ENCODE measurements around the gene HSFX3. TPM values are rescaled to one million over a fixed set of nuclear protein-coding genes. Genes with fewer than 3 reads are reported as not detected.

HSFX3 gene
- total and polyA plus RNA-seq, 12 donors: 0.12 to 0.31 (median 0.21) TPM; not detected in 9

GRCh38 chrX:149516604-149517003, 33.1 kb downstream of the HSFX3 start:
- 37 to 39% methylated on average over 2 of the region's 2 CpGs for WGBS, 2 donors
- no peaks in the 10 kb centered on the region for H3K27me3 ChIP-seq
- intact Hi-C loops (cut with DNase I): no loop called here

GRCh38 chrX:149515954-149516602, 33.6 kb downstream of the HSFX3 start:
- ATAC-seq (peak in 6 of 8 donors; percentile 18 to 58 (median 48)), DNase-seq (no peak)
- intact Hi-C loops (cut with DNase I): no loop called here
- TF ChIP-seq CTCF (IDR thresholded peaks at IDR 0.05): no peak
- no peaks in the 10 kb centered on the region for H3K27me3 ChIP-seq
- 44 to 48% methylated on average over 4 of the region's 4 CpGs for WGBS, 2 donors
- no peaks in the 10 kb centered on the region for H3K9me3 ChIP-seq
- no peak overlapping the region for H3K27ac ChIP-seq
- no peaks in the 10 kb centered on the region for H3K36me3 ChIP-seq
- peaks cover 0 to 21% (median 0%) of the 10 kb centered on the region in 9 donors for H3K4me1 ChIP-seq
- H3K4me3 ChIP-seq: no peak overlapping the region

More at GRCh38 chrX:149516604-149517003, 33.1 kb downstream of the HSFX3 start:
- no peak overlapping the region for H3K4me3 ChIP-seq
- ATAC-seq (no peak), DNase-seq (no peak)
- no peaks in the 10 kb centered on the region for H3K36me3 ChIP-seq
- H3K27ac ChIP-seq: no peak overlapping the region
- peaks cover 0 to 21% (median 0%) of the 10 kb centered on the region in 9 donors for H3K4me1 ChIP-seq
- H3K9me3 ChIP-seq: no peaks in the 10 kb centered on the region
- no peak for TF ChIP-seq CTCF (IDR thresholded peaks at IDR 0.05)

GRCh38 chrX:149513825-149514428, 35.8 kb downstream of the HSFX3 start:
- intact Hi-C loops (cut with DNase I): no loop called here
- no peak for TF ChIP-seq CTCF (IDR thresholded peaks at IDR 0.05)

GRCh38 chrX:149512225-149512885, 37.4 kb downstream of the HSFX3 start:
- Histone ChIP-seq H3K27me3 (peaks cover 0 to 11% (median 0%) of the 10 kb centered on the region in 7 donors), H3K27ac (no peak overlapping the region), H3K4me3 (no peak overlapping the region), H3K36me3 (no peaks in the 10 kb centered on the region), H3K4me1 (peaks cover 0 to 21% (median 0%) of the 10 kb centered on the region in 9 donors), H3K9me3 (no peaks in the 10 kb centered on the region)
- TF ChIP-seq CTCF (IDR thresholded peaks at IDR 0.05): peak; percentile 25 to 66 (median 59)
- WGBS, 2 donors: 82 to 91% methylated on average over 4 of the region's 4 CpGs
- intact Hi-C loops (cut with DNase I): no loop called here
- peak in 1 of 2 donors; percentile 40 for DNase-seq
- peak; percentile 50 to 79 (median 67) for ATAC-seq

More at GRCh38 chrX:149513825-149514428, 35.8 kb downstream of the HSFX3 start:
- ATAC-seq: peak in 1 of 8 donors; percentile 26
- Histone ChIP-seq H3K4me3 (no peak overlapping the region), H3K27ac (peak overlapping the region in 1 of 10 donors; percentile 8), H3K9me3 (no peaks in the 10 kb centered on the region), H3K27me3 (peaks cover 0 to 9% (median 0%) of the 10 kb centered on the region in 7 donors), H3K4me1 (peaks cover 0 to 21% (median 0%) of the 10 kb centered on the region in 9 donors), H3K36me3 (no peaks in the 10 kb centered on the region)
- DNase-seq: no peak
- WGBS, 2 donors: 63 to 81% methylated on average over 9 of the region's 9 CpGs

Measured in heart right ventricle (tissue), 16 donors.